Natural killer cell (primary cell): ENCODE data around the gene SNX18. TPM values are rescaled to one million over a fixed set of nuclear protein-coding genes. Genes with fewer than 3 reads are reported as not detected.

Experiments
- ATAC-seq, 3 donors: fragments of 150-1000 bp in 2 of 3; fragments of 200-7000 bp in 1 of 3; cut with Tn5 transposase; 1 replicate in 1 of 3; 2 replicates in 2 of 3; pipeline ENCODE4 v1.10.0; 2021; ENCODE audit warnings: mild to moderate bottlenecking in 2 of 3, moderate library complexity in 2 of 3
- DNase-seq, 2 donors: peaks; one replicate each; pipeline versions ENCODE4 v3.0.0 to v3.0.0-alpha.2; 2013 to 2021; ENCODE audit warnings: mixed read lengths in 1 of 2
- H3K27ac ChIP-seq: one replicate; pipeline ENCODE4 v1.5.1; 2013; ENCODE audit warnings: mild to moderate bottlenecking, low read length
- H3K27me3 ChIP-seq: one replicate; pipeline ENCODE4 v1.6.1; 2013; ENCODE audit warnings: low read length; ENCODE audit not compliant: control insufficient read depth, insufficient read depth
- H3K36me3 ChIP-seq: one replicate; pipeline ENCODE4 v1.6.1; 2013; ENCODE audit warnings: low read length; ENCODE audit not compliant: control insufficient read depth, insufficient read depth
- H3K4me1 ChIP-seq: one replicate; pipeline ENCODE4 v1.6.1; 2013; ENCODE audit warnings: low read length; ENCODE audit not compliant: control insufficient read depth, insufficient read depth
- H3K4me3 ChIP-seq: one replicate; pipeline ENCODE4 v1.5.1; 2013; ENCODE audit warnings: low read length
- H3K9me3 ChIP-seq: one replicate; pipeline ENCODE4 v1.6.1; 2013; ENCODE audit warnings: low read length; ENCODE audit not compliant: control insufficient read depth, insufficient read depth
- H3K27ac Mint-ChIP-seq, 2 donors: one replicate each; pipeline ENCODE4 v1.8.0; 2022; ENCODE audit warnings: mild to moderate bottlenecking in 2 of 2, mixed read lengths in 2 of 2, moderate library complexity in 1 of 2
- H3K27me3 Mint-ChIP-seq, 2 donors: one replicate each; pipeline ENCODE4 v1.8.0; 2022; ENCODE audit warnings: low read depth in 2 of 2, mixed read lengths in 2 of 2
- H3K36me3 Mint-ChIP-seq: one replicate; pipeline ENCODE4 v1.8.0; 2022; ENCODE audit warnings: mixed read lengths
- H3K4me1 Mint-ChIP-seq, 2 donors: one replicate each; pipeline ENCODE4 v1.8.0; 2022; ENCODE audit warnings: mixed read lengths in 2 of 2
- H3K4me3 Mint-ChIP-seq: one replicate; pipeline ENCODE4 v1.8.0; 2022; ENCODE audit warnings: mild to moderate bottlenecking, moderate library complexity, mixed read lengths
- H3K9me3 Mint-ChIP-seq, 2 donors: one replicate each; pipeline ENCODE4 v1.8.0; 2022; ENCODE audit warnings: mixed read lengths in 2 of 2
- WGBS: methylation state at CpG from one replicate; pipeline ENCODE4 v1.1.7; 2013; ENCODE audit warnings: missing lambda C conversion rate; ENCODE audit not compliant: insufficient coverage; 5-methylcytosine and 5-hydroxymethylcytosine counted together
- intact Hi-C: fragments of 100-400 bp; cut with micrococcal nuclease; formaldehyde crosslinking; loops from one replicate; pipeline ENCODE4 v1.14.2; 2022
- total RNA-seq, 4 donors: library from RNA; stranded (reverse); fragments of 120-200 nt in 1 of 4; gene quantifications; one replicate each; pipeline versions ENCODE4 v1.2.3 to v1.2.4, GENCODE V29; 2013 to 2022
- TF ChIP-seq, protein P1 (sequence below): fragments of 200-600 bp; IDR thresholded peaks from one replicate; pipeline ENCODE4 v1.8.0; 2022; ENCODE audit warnings: antibody characterized with exemption

Gene SNX18
- total RNA-seq, 3 donors from 2014 or later (not counting 1 experiment from before 2014, with no cell fraction given) = 31.1 to 45.6 (median 40.8) TPM

DNA sequence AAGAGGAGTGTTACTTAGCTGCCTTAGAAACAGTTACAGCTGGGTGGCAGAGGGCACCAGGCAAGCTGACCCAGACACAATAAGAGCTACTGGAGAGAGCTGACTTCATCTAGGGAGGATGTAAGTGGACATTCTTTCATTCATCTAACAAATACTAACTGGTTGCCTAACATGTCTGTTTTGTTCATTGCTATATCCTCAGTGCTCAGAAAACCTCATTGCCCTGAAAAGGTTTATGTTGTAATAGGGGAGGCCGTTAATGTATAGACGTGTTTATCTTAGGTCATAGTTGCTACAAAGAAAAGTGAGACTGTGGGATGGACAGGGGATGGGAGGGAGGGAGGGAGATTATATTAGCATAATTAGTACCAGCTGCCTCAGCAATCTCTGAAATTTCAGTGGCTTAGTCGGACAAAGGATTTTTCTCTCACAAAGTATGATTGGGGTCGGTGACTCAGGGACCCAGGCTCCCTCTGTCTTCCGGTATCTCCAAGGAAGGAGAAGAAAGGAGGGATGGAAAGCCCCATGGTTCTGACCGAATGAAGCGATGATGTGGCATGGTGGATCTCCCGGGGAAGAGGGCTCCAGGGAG, 2.6 kb upstream of the SNX18 start:
- Mint-ChIP-seq H3K4me3 (no peak overlapping the region), H3K36me3 (no peaks in the 10 kb centered on the region), H3K9me3 (no peaks in the 10 kb centered on the region), H3K27me3 (peaks cover under 1 to 9% of the 10 kb centered on the region in 2 donors), H3K27ac (no peak overlapping the region), H3K4me1 (peaks cover 8 to 20% of the 10 kb centered on the region in 2 donors)
- no peak for ATAC-seq
- DNase-seq = no peak
- H3K4me1 ChIP-seq = peaks cover 15% of the 10 kb centered on the region
- TF ChIP-seq, protein P1, sequence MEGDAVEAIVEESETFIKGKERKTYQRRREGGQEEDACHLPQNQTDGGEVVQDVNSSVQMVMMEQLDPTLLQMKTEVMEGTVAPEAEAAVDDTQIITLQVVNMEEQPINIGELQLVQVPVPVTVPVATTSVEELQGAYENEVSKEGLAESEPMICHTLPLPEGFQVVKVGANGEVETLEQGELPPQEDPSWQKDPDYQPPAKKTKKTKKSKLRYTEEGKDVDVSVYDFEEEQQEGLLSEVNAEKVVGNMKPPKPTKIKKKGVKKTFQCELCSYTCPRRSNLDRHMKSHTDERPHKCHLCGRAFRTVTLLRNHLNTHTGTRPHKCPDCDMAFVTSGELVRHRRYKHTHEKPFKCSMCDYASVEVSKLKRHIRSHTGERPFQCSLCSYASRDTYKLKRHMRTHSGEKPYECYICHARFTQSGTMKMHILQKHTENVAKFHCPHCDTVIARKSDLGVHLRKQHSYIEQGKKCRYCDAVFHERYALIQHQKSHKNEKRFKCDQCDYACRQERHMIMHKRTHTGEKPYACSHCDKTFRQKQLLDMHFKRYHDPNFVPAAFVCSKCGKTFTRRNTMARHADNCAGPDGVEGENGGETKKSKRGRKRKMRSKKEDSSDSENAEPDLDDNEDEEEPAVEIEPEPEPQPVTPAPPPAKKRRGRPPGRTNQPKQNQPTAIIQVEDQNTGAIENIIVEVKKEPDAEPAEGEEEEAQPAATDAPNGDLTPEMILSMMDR = no peak
- H3K27me3 ChIP-seq = no peaks in the 10 kb centered on the region
- H3K9me3 ChIP-seq = no peaks in the 10 kb centered on the region
- no peak overlapping the region for H3K27ac ChIP-seq
- 92% methylated on average over 8 of the region's 8 CpGs for WGBS
- H3K4me3 ChIP-seq = no peak overlapping the region
- intact Hi-C loops = loop anchor here (5.0 kb wide), 1 partner anchor 792 kb away; the partner anchor contains the start of genes DHX29 and MTREX
- H3K36me3 ChIP-seq = peaks cover 3% of the 10 kb centered on the region

DNA sequence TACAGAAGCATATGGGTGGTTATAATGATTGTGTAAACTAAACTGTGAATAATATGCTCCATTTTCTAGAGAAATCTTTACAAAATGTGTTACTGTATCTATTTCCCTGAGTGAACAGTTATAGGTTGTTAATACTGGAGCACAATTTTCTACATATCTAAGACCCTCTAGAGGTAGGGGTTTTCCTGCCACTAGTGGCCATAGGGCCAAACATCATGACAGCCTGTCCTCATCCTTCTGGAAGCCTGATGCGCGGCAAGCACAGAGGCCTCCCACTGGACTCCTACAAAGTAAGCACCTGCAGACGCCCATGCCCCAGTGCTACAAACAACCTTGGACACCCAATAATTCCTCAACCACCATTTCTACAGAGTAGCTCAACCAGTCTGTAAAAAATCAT, 1.9 kb upstream of the SNX18 start:
- no peak overlapping the region for H3K4me3 ChIP-seq
- no peaks in the 10 kb centered on the region for H3K9me3 ChIP-seq
- peaks cover 20% of the 10 kb centered on the region for H3K4me1 ChIP-seq
- H3K4me1 Mint-ChIP-seq = peaks cover 8 to 27% of the 10 kb centered on the region in 2 donors
- H3K27me3 Mint-ChIP-seq = peaks cover 0 to 7% of the 10 kb centered on the region in 2 donors
- intact Hi-C loops = loop anchor here (2.0 to 5.0 kb wide), 2 partner anchors 205 to 792 kb away; partner anchors contain the start of genes ARL15, DHX29 and MTREX
- TF ChIP-seq, protein P1 = no peak
- H3K27ac Mint-ChIP-seq = no peak overlapping the region
- H3K36me3 Mint-ChIP-seq = no peaks in the 10 kb centered on the region
- no peaks in the 10 kb centered on the region for H3K27me3 ChIP-seq
- no peaks in the 10 kb centered on the region for H3K9me3 Mint-ChIP-seq
- no peak overlapping the region for H3K27ac ChIP-seq
- WGBS = 97% methylated on average over 3 of the region's 3 CpGs
- DNase-seq = no peak
- H3K4me3 Mint-ChIP-seq = no peak overlapping the region
- ATAC-seq = no peak
- H3K36me3 ChIP-seq = peaks cover 3% of the 10 kb centered on the region

DNA sequence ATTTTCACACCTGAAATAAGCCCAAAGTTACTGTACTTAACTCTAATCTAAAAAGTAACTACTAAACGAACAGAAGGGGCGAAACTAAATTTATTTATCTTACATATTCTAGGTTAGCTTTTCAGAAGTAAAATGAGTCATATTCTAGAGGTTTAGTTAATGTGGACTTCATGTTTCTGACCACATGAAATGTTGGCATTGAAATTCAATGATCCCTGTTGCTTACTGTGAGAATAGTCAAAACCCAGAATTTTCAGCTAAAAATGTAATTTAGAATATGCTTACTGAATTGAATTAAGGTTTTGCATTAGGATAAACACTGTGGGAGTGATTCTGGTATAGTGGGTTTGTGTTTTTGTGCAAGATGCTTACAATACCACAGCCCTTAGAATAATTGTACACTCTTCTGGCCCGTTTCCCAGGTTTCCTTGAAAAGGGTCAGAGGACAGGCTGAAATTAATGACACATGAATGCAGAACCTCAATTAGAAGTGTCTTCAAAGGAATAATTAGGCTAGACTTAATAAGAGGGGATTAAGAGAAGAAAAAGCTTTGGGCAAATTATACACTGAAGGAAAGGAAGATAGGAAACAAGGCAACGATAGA, 1.4 kb upstream of the SNX18 start:
- H3K27me3 Mint-ChIP-seq = peaks cover 0 to 6% of the 10 kb centered on the region in 2 donors
- no peaks in the 10 kb centered on the region for H3K9me3 ChIP-seq

More for the DNA sequence above, 1.4 kb upstream of the SNX18 start:
- peaks cover 3% of the 10 kb centered on the region for H3K36me3 ChIP-seq
- H3K27ac ChIP-seq = no peak overlapping the region
- TF ChIP-seq, protein P1 = no peak
- H3K4me3 ChIP-seq = no peak overlapping the region
- no peaks in the 10 kb centered on the region for H3K27me3 ChIP-seq
- 62% methylated on average over 1 of the region's 4 CpGs for WGBS
- Mint-ChIP-seq H3K4me1 (peaks cover 8 to 32% of the 10 kb centered on the region in 2 donors), H3K4me3 (peak overlapping the region; percentile 5), H3K36me3 (no peaks in the 10 kb centered on the region), H3K9me3 (no peaks in the 10 kb centered on the region), H3K27ac (no peak overlapping the region)
- ATAC-seq (no peak), DNase-seq (no peak)
- intact Hi-C loops = loop anchor here (2.0 to 5.0 kb wide), 2 partner anchors 205 to 791 kb away; partner anchors contain the start of genes ARL15, DHX29 and MTREX
- peaks cover 22% of the 10 kb centered on the region for H3K4me1 ChIP-seq
